H1 (cell line): ENCODE results near the gene PDIA5. TPM values are rescaled to one million over a fixed set of nuclear protein-coding genes. Genes with fewer than 3 reads are reported as not detected.

Source experiments
- BACH1 ChIP-seq: IDR thresholded peaks from 2 replicates; pipeline ENCODE4 v1.6.1; 2012; ENCODE audit warnings: low read length, improper control_type of control experiment
- CHD2 ChIP-seq: IDR thresholded peaks from 2 replicates; pipeline ENCODE4 v1.6.1; 2012; ENCODE audit warnings: low read length, improper control_type of control experiment
- POLR2AphosphoS5 ChIP-seq: IDR thresholded peaks from 2 replicates; pipeline ENCODE4 v1.6.1; 2011; ENCODE audit warnings: low read depth, low read length
- polyA plus RNA-seq, 7 experiments: library from polyadenylated mRNA; depleted of rRNA in 3 of 7; stranded (reverse) in 5 of 7; unstranded in 2 of 7; fragments of >200 nt in 5 of 7; fragments of 200-250 nt in 2 of 7; gene quantifications; 1 replicate in 5 of 7; 2 replicates in 1 of 7; 4 replicates in 1 of 7; pipeline versions ENCODE4 v1.2.1 to v1.2.3, GENCODE V29; 2011 to 2013; ENCODE audit warnings: missing spikeins in 2 of 7, mixed read lengths in 2 of 7
- total RNA-seq: library from RNA; stranded (reverse); fragmentation: NEBNext Ultra II Directional; extraction: Animal tissue kit (Norgen Biotek cat#: 25700); gene quantifications from 2 replicates; pipeline ENCODE4 v1.2.1, GENCODE V29; 2021
- TF ChIP-seq, protein P1 (sequence below): IDR thresholded peaks from 2 replicates; pipeline ENCODE4 v1.6.1; 2012; ENCODE audit warnings: low read length, inconsistent platforms
- TF ChIP-seq, protein P2 (sequence below), 3 experiments: IDR thresholded peaks; 1 replicate in 2 of 3; 2 replicates in 1 of 3; pipeline versions ENCODE4 v1.5.1 to v1.6.1; 2011; ENCODE audit warnings: low read length in 3 of 3, mild to moderate bottlenecking in 3 of 3, inconsistent platforms in 2 of 3, low read depth in 1 of 3, moderate library complexity in 1 of 3; ENCODE audit not compliant: insufficient read depth in 1 of 3; ENCODE audit errors: control extremely low read depth in 1 of 3

PDIA5 gene
- total and polyA plus RNA-seq, 2 of the 8 experiments (the other 6 are each of a cell fraction or from before 2014, with no cell fraction given), result 18.2 to 32.8 TPM

DNA sequence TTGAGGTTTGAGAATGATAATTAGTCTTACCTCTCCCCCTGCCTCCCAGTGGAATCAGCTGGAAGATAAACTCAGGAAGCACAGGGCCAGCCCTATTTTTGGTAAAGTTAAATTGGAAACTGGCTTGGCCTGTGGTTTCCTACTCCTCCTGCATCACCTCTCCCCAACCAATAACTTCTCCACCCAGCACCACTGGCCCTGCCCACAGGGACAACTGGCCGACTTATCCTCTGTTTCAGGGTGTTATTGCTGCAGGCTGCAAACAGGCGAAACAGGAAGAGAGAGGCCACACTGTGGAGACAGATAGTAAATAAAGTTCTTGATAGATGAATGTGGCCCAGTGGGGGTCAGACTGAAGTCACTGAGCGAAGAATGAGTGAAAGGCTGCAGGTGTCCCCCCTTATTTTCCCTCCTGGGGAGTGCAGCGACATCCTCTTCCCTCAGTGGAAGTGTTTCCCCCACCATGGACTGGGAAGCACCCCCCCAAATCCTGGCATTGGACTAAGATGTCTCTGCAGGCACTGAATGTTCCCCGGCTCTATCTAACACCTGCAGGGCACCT lies 47.1 kb downstream of the PDIA5 start (continued):
- TF ChIP-seq, protein P1, sequence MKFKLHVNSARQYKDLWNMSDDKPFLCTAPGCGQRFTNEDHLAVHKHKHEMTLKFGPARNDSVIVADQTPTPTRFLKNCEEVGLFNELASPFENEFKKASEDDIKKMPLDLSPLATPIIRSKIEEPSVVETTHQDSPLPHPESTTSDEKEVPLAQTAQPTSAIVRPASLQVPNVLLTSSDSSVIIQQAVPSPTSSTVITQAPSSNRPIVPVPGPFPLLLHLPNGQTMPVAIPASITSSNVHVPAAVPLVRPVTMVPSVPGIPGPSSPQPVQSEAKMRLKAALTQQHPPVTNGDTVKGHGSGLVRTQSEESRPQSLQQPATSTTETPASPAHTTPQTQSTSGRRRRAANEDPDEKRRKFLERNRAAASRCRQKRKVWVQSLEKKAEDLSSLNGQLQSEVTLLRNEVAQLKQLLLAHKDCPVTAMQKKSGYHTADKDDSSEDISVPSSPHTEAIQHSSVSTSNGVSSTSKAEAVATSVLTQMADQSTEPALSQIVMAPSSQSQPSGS, result no peak
- TF ChIP-seq BACH1 (no peak), CHD2 (no peak), POLR2AphosphoS5 (no peak)
- TF ChIP-seq, protein P2, sequence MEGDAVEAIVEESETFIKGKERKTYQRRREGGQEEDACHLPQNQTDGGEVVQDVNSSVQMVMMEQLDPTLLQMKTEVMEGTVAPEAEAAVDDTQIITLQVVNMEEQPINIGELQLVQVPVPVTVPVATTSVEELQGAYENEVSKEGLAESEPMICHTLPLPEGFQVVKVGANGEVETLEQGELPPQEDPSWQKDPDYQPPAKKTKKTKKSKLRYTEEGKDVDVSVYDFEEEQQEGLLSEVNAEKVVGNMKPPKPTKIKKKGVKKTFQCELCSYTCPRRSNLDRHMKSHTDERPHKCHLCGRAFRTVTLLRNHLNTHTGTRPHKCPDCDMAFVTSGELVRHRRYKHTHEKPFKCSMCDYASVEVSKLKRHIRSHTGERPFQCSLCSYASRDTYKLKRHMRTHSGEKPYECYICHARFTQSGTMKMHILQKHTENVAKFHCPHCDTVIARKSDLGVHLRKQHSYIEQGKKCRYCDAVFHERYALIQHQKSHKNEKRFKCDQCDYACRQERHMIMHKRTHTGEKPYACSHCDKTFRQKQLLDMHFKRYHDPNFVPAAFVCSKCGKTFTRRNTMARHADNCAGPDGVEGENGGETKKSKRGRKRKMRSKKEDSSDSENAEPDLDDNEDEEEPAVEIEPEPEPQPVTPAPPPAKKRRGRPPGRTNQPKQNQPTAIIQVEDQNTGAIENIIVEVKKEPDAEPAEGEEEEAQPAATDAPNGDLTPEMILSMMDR (IDR thresholded peaks at IDR 0.05; ENCODE audit: control extremely low read depth in 1 of 3, insufficient read depth in 1 of 3, low read depth in 1 of 3, low read length in 3 of 3), result no peak
